Neural progenitor cell (in vitro differentiated cells): ENCODE results near the gene NEGR1. TPM values are rescaled to one million over a fixed set of nuclear protein-coding genes. Genes with fewer than 3 reads are reported as not detected.
A peak's percentile ranks its signal among the peaks of the same experiment; 100 is the strongest.

Experiments used
- DNase-seq: peaks from one replicate; pipeline ENCODE4 v3.0.0-alpha.2; 2016; ENCODE audit warnings: low spot score
- H2AFZ ChIP-seq: fragments of 200-600 bp; sonication (generic); replicated peaks from 2 replicates; pipeline ENCODE4 v1.6.1; 2016; ENCODE audit warnings: antibody characterized with exemption
- H3F3A ChIP-seq: fragments of 200-600 bp; sonication (generic); 2 replicates; pipeline ENCODE4 v1.6.1; 2016; ENCODE audit warnings: antibody characterized with exemption, low read depth
- H3K27ac ChIP-seq: fragments of 200-600 bp; sonication (generic); 2 replicates; pipeline ENCODE4 v1.5.1; 2016; ENCODE audit warnings: mild to moderate bottlenecking
- H3K27me3 ChIP-seq: fragments of 200-600 bp; sonication (generic); 2 replicates; pipeline ENCODE4 v1.6.1; 2016; ENCODE audit warnings: mild to moderate bottlenecking, moderate library complexity
- H3K36me3 ChIP-seq: fragments of 200-600 bp; sonication (generic); 2 replicates; pipeline ENCODE4 v1.5.1; 2016
- H3K4me1 ChIP-seq: fragments of 200-600 bp; sonication (generic); 2 replicates; pipeline ENCODE4 v1.6.1; 2016; ENCODE audit warnings: mixed run types
- H3K4me2 ChIP-seq: fragments of 200-600 bp; sonication (generic); 2 replicates; pipeline ENCODE4 v1.6.1; 2016
- H3K4me3 ChIP-seq: fragments of 200-600 bp; sonication (generic); 2 replicates; pipeline ENCODE4 v1.5.1; 2016
- H3K79me2 ChIP-seq: fragments of 200-600 bp; sonication (generic); 2 replicates; pipeline ENCODE4 v1.6.1; 2016; ENCODE audit warnings: low read depth
- H3K9ac ChIP-seq: fragments of 200-600 bp; sonication (generic); 2 replicates; pipeline ENCODE4 v1.6.1; 2016
- H3K9me3 ChIP-seq: fragments of 200-600 bp; sonication (generic); 2 replicates; pipeline ENCODE4 v1.5.1; 2016; ENCODE audit warnings: low read depth
- H4K20me1 ChIP-seq: fragments of 200-600 bp; sonication (generic); 2 replicates; pipeline ENCODE4 v1.6.1; 2016; ENCODE audit warnings: low read depth
- H3K27ac Mint-ChIP-seq: 3 replicates; pipeline ENCODE4 v1.8.0; 2021; ENCODE audit warnings: mixed read lengths
- H3K27me3 Mint-ChIP-seq: 2 replicates; pipeline ENCODE4 v1.8.0; 2022; ENCODE audit warnings: low read depth, mild to moderate bottlenecking, inconsistent platforms, moderate library complexity, mixed read lengths; ENCODE audit not compliant: insufficient read depth
- H3K36me3 Mint-ChIP-seq: 3 replicates; pipeline ENCODE4 v1.8.0; 2021; ENCODE audit warnings: mixed read lengths
- H3K4me1 Mint-ChIP-seq: 3 replicates; pipeline ENCODE4 v1.8.0; 2021; ENCODE audit warnings: mixed read lengths
- H3K4me3 Mint-ChIP-seq: 3 replicates; pipeline ENCODE4 v1.8.0; 2021; ENCODE audit warnings: mild to moderate bottlenecking, moderate library complexity, mixed read lengths
- H3K9me3 Mint-ChIP-seq: 3 replicates; pipeline ENCODE4 v1.8.0; 2020; ENCODE audit warnings: mixed read lengths
- CTCF ChIP-seq: fragments of 200-600 bp; sonication (generic); IDR thresholded peaks from 2 replicates; pipeline ENCODE4 v1.5.1; 2017; ENCODE audit warnings: antibody characterized with exemption, mild to moderate bottlenecking
- EZH2 ChIP-seq: fragments of 200-600 bp; sonication (generic); IDR thresholded peaks from 2 replicates; pipeline ENCODE4 v1.6.1; 2017; ENCODE audit warnings: antibody characterized with exemption, mild to moderate bottlenecking, moderate library complexity
- EZH2phosphoT487 ChIP-seq: fragments of 200-600 bp; sonication (generic); IDR thresholded peaks from 2 replicates; pipeline ENCODE4 v1.6.1; 2017; ENCODE audit warnings: antibody characterized with exemption
- total RNA-seq: library from RNA; depleted of rRNA; stranded (reverse); fragments of >200 nt; gene quantifications from 2 replicates; pipeline ENCODE4 v1.2.3, GENCODE V29; 2015; ENCODE audit warnings: low replicate concordance

NEGR1 gene
- total RNA-seq, 1 donor from 2014 or later: 0.62 TPM

- H3K36me3 Mint-ChIP-seq: no peaks in the 10 kb centered on the region
- no peaks in the 10 kb centered on the region for H3K4me1 Mint-ChIP-seq
Observed at GRCh38 chr1:71592646-71593274, 689.6 kb downstream of the NEGR1 start.

GRCh38 chr1:71589005-71589404 is 693.3 kb downstream of the NEGR1 start:
- H3K9me3 ChIP-seq: no peaks in the 10 kb centered on the region
- Mint-ChIP-seq H3K9me3 (no peaks in the 10 kb centered on the region), H3K36me3 (no peaks in the 10 kb centered on the region), H3K4me3 (no peak overlapping the region), H3K4me1 (no peaks in the 10 kb centered on the region), H3K27ac (no peak overlapping the region), H3K27me3 (no peaks in the 10 kb centered on the region)
- no peak overlapping the region for H3K27ac ChIP-seq
- no peaks in the 10 kb centered on the region for H3K36me3 ChIP-seq
- no peak overlapping the region for H3K9ac ChIP-seq
- no peak overlapping the region for H3K4me3 ChIP-seq
- H3K79me2 ChIP-seq: no peaks in the 10 kb centered on the region
- H3K27me3 ChIP-seq: no peaks in the 10 kb centered on the region
- peak overlapping the region; percentile 54 for H2AFZ ChIP-seq
- no peaks in the 10 kb centered on the region for H3F3A ChIP-seq
- H4K20me1 ChIP-seq: no peaks in the 10 kb centered on the region
- no peaks in the 10 kb centered on the region for H3K4me1 ChIP-seq
- no peak overlapping the region for H3K4me2 ChIP-seq
- no peak for DNase-seq
- no peak for TF ChIP-seq EZH2phosphoT487
- no peak for TF ChIP-seq EZH2
- TF ChIP-seq CTCF: no peak

More at GRCh38 chr1:71592646-71593274, 689.6 kb downstream of the NEGR1 start:
- Histone ChIP-seq H3K36me3 (no peaks in the 10 kb centered on the region), H3K4me2 (no peak overlapping the region), H3K4me3 (no peak overlapping the region), H3K79me2 (no peaks in the 10 kb centered on the region), H3K27me3 (no peaks in the 10 kb centered on the region), H2AFZ (no peak overlapping the region), H3K9me3 (no peaks in the 10 kb centered on the region), H3F3A (no peaks in the 10 kb centered on the region), H3K27ac (no peak overlapping the region), H4K20me1 (no peaks in the 10 kb centered on the region), H3K4me1 (no peaks in the 10 kb centered on the region), H3K9ac (no peak overlapping the region)
- no peak for TF ChIP-seq CTCF
- no peak for TF ChIP-seq EZH2phosphoT487
- no peak for TF ChIP-seq EZH2
- no peak overlapping the region for H3K4me3 Mint-ChIP-seq
- H3K9me3 Mint-ChIP-seq: no peaks in the 10 kb centered on the region
- no peaks in the 10 kb centered on the region for H3K27me3 Mint-ChIP-seq
- no peak overlapping the region for H3K27ac Mint-ChIP-seq
- no peak for DNase-seq

GRCh38 chr1:71587961-71588360 is 694.4 kb downstream of the NEGR1 start:
- Histone ChIP-seq H3K27ac (no peak overlapping the region), H3K4me1 (no peaks in the 10 kb centered on the region), H3F3A (no peaks in the 10 kb centered on the region), H3K79me2 (no peaks in the 10 kb centered on the region), H3K27me3 (no peaks in the 10 kb centered on the region), H3K9me3 (no peaks in the 10 kb centered on the region), H3K36me3 (no peaks in the 10 kb centered on the region), H4K20me1 (no peaks in the 10 kb centered on the region), H3K9ac (no peak overlapping the region), H3K4me3 (no peak overlapping the region), H2AFZ (no peak overlapping the region), H3K4me2 (no peak overlapping the region)
- Mint-ChIP-seq H3K27ac (no peak overlapping the region), H3K4me3 (no peak overlapping the region), H3K27me3 (no peaks in the 10 kb centered on the region), H3K4me1 (no peaks in the 10 kb centered on the region), H3K9me3 (no peaks in the 10 kb centered on the region), H3K36me3 (no peaks in the 10 kb centered on the region)
- TF ChIP-seq CTCF: peak; percentile 59
- no peak for TF ChIP-seq EZH2phosphoT487
- TF ChIP-seq EZH2: no peak
- DNase-seq: peak; percentile 11
